SKM-1 treated with dmso at 0.1 percent for 144 hours (cell line): ENCODE results near the gene GALNT15.

Experiments used
- DNase-seq: peaks from one replicate; lab custom pipeline; 2025; ENCODE audit not compliant: unreplicated experiment; lab: John Stamatoyannopoulos, UW

The GALNT15 gene

GRCh38 chr3:16224325-16224724 is 49.8 kb downstream of the GALNT15 start:
- DNase-seq = no peak

- DNase-seq = no peak
Observed at GRCh38 chr3:16227566-16227965, 53.1 kb downstream of the GALNT15 start.

DNA sequence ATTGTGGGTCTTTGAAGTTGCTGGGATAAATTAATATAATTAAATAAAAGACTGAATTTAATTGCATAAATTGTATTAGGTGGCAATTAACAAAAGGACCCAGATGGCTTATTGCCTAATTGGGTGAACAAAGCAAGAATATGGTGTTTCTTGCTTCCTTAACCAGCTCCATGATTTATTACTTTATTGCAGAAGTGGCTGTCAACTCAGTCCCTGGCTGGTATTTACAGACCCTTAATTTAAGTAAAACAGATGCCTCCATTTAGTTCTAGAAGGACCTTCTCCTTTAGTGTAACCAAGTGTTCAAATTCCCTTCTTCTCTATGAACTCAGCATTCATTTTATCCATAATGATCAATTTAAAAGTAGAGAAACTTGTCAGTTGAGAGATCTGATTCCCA is 55.2 kb downstream of the GALNT15 start:
- DNase-seq = no peak

DNA sequence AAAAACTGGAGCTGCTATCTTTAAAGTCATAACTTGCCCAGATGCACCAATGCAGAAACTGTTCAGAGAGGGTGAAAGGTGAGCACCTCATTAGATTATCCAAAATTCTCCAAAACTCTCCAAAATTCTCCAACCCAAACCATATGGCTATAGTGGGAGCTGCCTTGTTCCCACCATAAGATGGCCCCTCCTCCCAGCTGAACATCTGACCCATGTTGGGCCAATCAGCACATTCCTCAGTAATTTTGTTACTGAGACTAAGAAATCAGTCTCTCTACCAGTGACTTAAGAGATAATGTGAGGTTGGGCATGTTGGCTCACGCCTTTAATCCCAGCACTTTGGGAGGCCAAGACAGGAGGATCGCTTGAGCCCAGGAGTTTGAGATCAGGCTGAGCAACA is 57.5 kb downstream of the GALNT15 start:
- DNase-seq = no peak

DNA sequence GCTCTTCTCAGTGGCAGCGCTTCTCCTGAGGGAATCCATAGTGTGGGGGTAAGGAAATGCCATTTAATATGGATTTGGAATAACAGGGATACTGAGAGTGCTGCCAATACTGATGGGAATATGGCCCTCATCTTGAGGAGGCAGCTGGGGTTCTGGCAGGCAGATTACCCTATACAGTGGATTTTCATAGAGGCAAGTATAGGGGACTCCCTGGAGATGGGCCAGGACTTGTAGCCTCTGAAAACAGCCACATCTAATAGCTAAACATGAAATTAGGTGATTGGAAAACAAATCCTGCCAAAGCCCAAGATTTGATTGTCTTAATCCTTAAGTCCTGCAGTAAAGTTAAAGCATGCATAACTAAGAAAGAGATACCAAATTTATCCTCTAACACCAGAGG is 59.3 kb downstream of the GALNT15 start:
- no peak for DNase-seq

GRCh38 chr3:16234281-16234680 is 59.8 kb downstream of the GALNT15 start:
- no peak for DNase-seq

GRCh38 chr3:16236030-16236639 is 61.7 kb downstream of the GALNT15 start:
- DNase-seq = no peak

DNA sequence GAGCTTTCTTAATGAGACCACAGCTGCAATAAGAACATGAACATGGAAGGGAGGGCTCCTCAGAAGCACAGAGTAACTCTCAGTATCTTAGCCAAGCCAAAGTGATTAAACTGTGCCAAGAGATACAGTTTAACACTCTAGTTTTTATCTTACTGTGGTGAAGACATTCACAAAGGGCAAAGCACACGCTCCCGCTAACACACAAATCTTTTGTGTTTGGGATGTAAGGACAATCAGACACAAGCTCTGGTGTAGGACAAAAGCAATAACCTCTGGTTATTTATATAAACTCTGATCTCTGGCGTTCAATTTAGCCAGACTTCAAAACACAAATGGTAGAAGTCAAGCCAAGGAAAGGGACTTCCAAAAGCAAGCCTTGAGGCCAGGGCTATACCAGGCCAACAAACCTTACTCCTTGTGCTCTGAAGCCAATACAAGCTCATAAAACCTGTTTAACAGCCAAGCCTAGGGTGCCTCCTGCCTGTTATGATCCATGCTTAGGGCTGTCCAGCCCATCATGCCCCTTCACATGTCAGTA is 62.4 kb downstream of the GALNT15 start:
- DNase-seq = no peak

DNA sequence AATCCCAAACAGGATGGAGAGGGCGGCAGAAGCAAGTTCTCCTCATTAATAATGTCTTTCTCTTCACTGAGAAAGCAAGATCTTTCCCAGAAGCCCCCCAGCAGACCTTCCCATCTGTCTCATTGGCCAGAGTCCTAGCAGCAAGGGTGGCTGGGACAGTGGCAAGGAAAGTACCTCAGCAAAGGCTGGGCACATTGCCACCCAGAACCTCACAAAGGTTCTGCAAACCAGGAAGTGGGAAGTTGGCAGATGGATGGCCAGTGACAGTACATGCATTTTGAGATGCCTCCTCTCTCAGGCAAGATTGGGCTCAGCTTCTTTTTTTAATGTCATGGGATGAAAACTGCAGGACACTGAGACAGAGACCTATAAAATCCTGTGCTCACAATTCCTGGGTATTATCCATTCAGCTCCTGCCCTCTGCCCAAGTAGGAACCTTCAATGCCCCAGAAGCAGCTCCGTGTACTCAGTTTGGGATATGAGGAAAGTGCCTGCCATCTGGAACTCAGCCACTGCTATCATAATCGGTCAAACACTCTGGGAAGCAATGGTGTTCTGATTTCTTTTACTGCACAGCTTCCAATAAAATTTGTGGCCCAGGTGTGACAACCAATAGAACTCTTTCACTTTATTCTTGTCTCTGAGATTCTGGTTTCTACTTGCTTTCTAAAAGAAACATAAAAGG is 64.7 kb downstream of the GALNT15 start:
- DNase-seq = no peak

GRCh38 chr3:16239780-16240179 is 65.3 kb downstream of the GALNT15 start:
- DNase-seq = no peak

DNA sequence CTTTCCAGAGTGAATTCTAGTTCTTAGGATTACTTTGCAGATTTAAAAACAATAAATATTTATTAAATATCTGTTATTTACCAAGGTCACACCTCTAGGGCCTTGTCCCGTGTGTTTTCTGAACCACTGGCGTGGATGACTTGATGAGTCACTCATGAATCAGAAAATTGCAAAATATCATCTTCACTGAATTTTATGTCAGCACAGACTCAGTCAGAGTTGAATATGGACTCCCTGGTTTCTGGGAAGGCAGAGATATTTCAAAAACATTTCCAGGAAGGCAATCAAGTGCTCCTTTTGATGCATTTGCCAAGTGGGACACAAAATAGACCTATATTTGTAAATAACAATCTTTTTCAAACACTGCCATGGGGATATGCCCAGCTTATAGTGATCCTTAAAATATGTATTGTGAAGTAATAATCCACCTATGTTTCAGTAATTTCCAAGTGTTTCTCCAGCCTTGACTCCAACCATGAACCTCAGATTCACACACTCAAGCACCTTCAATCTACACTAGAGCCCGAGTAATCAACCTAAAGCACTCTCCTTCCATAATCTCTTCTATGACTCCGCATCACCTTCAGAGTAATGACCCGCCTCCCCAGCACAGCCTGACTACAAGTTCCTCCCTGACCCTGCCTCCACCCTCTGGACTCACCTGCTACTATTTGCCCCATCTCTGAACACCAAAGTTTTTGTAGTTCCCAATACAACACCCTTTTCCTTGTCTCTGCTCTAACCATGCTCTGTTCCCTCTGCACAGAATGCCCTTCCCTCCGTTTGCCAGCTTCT is 65.9 kb downstream of the GALNT15 start:
- DNase-seq = no peak

DNA sequence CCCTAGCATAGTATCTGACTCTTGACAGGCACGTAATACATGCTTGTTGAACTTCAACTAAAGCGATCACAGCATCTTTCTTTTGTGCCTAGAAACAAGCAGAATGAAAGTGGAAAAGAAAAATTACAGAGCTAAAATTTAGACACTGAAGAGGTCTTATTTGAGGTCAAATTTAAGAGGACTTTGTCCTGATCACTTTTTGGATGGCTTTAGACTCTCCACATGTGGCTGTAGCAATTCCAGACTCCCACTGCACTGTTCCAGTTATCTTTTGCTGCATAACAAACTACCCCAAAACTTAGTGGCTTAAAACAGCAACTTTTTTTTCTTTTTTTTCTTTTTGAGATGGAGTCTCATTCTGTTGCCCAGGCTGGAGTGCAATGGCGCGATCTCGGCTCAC is 66.7 kb downstream of the GALNT15 start:
- no peak for DNase-seq

DNA sequence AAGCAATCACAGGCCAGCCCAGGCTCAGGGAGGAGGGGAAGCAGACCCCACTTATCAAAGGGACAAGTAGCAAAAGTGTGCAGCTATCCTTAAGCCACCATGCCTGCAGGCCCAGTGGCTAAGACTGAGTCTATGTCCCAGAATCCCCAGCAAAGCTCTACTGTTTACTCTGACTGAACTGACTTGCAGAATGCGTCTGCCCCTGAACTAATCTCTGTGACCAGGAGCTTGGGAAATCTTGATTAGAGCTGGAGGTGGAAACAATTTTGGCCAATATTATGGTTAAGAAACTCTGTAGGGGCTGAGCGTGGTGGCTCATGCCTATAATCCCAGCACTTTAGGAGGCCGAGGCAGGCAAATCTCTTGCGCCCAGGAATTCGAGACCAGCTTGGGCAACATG is 67.7 kb downstream of the GALNT15 start:
- DNase-seq = no peak

- no peak for DNase-seq
Observed at GRCh38 chr3:16243706-16244490, 69.4 kb downstream of the GALNT15 start.

DNA sequence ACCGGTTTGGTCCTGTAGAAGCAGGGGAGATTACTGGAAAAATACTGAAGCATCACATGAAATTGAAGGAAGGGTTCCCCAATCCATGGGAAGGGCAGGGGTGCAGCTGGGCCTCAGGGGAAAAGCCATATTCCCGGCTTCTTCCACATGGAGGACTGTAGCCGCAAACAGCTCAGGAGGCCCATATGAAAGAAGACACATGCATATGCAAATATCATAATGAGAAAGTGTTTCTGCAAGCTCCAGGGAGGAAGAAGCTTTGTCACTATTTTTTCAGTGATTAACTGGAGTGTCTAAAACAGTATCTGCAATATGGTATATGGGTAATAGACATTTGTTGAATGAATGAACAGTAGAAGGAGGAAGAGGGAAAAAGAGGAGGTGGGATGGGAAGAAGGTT is 71.1 kb downstream of the GALNT15 start:
- no peak for DNase-seq

GRCh38 chr3:16247282-16248061 is 73.0 kb downstream of the GALNT15 start:
- peak; percentile 83 for DNase-seq

GRCh38 chr3:16248556-16248955 is 74.1 kb downstream of the GALNT15 start:
- no peak for DNase-seq

DNA sequence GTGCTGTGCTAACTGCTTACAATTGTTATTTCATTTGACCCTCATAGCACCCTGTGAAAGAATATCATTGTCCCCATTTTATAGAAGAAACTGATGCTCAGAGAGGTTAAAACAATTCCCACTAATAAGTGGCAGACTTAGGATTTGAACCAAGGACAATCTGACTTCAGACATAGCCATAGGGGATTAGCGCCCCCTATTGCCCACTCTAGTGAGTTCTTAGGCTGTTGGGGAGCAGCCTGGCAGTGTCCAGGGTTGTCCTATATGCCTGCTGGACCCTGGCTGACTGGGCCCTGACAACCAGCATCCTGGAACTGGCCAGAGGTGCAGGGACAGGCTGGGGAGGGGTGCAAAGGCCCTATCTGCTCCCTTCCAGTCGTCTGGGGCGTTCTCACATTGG is 74.9 kb downstream of the GALNT15 start:
- DNase-seq = peak; percentile 5

- no peak for DNase-seq
Observed at GRCh38 chr3:16249886-16250285, 75.4 kb downstream of the GALNT15 start.

GRCh38 chr3:16251316-16252085 is 77.0 kb downstream of the GALNT15 start:
- no peak for DNase-seq
